ENCODE measurements around the gene ADCY1.
"Not testable (repeated sequence)": the region's sequence is repeated elsewhere in the genome, so short reads cannot be mapped to it uniquely, and the experiment has no call there.

ADCY1 gene

DNA sequence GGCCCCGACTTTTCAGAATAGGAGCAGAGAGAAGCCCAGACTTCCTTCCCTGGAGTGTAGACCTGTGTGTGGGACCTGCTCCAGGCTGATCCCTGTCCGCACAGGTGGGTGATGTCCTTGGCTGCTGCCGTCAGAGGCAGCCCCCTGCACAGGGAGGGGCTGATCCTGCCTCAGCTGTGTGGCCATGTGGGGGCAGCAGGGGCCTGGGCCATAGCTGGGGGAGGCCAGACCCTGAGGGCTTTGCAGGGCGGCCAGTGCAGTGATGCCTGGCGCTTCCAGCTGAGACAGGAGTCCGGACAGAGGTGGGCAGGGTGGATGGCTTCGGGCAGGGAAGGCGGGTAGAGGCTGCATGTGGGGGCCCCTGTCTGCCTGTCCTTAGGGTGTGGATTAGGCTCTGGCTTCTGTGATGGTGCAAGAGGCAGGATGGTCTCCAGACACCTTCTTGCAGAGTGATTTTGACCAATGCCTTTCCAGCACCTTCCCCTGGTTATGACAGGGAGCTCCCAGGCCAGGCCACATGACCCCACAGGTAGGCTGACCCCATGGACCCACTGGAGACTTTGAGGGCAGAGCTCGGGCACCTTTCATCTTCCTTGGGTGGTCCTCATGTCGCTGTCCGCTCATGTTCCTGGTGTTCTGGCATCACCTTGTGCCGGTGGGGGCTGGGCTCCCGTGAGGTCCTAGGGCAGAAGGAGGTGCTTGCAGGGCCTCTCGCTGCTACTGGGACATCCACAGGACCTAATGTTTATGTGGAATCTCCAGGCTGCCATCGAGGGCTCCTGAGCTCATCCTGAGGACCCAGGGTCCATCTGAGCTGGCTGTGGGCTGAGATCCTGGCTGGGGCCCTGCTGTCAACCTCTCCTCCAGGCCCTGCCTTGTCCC is 141.5 kb downstream of the ADCY1 start:
- DNase-seq = no peak

- no peak for DNase-seq
These were observed 142.4 kb downstream of the ADCY1 start for GRCh38 chr7:45716380-45717203.

GRCh38 chr7:45717537-45718235 is 143.5 kb downstream of the ADCY1 start:
- DNase-seq = no peak

GRCh38 chr7:45718464-45719330 is 144.5 kb downstream of the ADCY1 start:
- DNase-seq = no peak

GRCh38 chr7:45720989-45721388 is 146.8 kb downstream of the ADCY1 start:
- no peak for DNase-seq

GRCh38 chr7:45721686-45722598 is 147.8 kb downstream of the ADCY1 start:
- DNase-seq = no peak

- not testable (repeated sequence) for DNase-seq
These were observed 151.1 kb downstream of the ADCY1 start for GRCh38 chr7:45725231-45725630.

DNA sequence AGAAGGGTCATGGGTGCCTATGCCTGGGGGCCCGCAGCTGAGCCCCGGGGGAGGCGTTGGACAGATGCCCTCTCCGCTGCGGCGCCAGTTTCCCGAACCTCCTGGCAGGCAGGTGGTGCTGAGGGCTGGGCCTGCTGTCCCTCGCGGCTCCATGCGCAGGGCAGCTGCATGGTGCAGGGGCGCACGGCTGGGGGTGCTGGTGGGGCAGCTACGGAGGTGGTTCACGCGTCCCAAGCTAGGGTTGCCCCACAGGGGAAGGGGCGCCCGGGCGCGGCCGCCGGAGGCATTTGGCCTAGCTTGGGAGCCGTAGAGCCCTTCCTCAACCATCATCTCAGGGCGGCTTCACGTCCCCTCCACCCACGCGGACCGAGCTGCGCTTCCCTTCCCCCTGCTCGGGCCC is 152.7 kb downstream of the ADCY1 start:
- DNase-seq = no peak

- not testable (repeated sequence) for DNase-seq
These were observed 157.7 kb downstream of the ADCY1 start for GRCh38 chr7:45731692-45732443.

DNA sequence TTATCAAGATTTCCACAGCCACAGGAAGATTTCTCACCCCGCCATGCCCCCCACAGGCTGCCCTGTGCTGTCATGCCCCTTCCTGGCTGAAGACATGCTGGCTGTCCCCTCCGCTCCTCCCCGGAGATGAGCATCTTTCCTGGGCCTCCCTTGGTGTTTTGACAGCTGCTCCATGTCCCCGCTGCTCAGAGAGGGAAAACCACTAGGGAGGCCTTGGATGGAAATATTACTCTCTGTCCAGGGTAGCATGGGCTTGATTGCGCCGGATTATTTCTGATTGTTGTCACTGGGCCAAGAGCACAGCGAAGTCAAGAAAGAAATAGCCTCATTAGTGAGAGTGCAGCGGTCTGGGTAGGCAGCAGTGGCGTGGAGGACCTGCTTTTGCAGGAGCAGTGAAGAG is 164.8 kb downstream of the ADCY1 start:
- DNase-seq = not testable (repeated sequence)

DNA sequence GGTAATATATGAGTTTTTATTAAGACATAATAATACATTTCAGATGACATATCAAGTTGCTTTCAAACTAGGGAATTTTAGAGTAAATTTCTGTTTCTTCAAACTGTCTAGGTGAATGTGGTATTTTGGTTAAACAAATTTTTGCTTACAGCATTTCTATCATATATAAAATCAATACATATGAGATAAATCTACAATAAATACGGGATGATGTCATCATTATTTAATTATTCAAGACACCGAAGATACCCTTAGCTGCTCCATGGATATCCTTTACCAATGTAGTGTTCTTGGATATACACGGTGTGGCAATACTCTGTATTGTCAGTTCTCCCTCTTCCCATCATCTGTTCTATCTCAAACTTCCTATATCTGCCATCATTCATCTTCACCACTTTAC is 166.4 kb downstream of the ADCY1 start:
- DNase-seq = not testable (repeated sequence)

DNA sequence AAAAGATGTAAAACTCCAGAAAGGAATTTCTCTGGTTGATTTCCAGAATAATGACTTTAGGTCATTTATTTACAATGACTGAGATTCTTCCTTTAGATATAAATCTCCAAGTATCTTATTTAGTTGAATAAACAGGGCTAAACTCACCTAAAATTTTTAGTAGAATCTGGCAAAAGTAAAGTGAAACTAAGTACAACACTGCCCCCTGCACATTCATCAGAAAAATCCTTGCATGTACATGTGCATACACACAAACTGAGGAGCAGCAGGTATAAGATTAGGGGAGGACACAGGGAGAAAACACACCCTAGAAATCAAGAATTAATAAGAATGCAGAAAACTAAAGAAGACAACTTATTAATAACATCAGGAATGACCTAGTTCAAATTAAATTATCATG is 174.8 kb downstream of the ADCY1 start:
- DNase-seq = not testable (repeated sequence)

DNA sequence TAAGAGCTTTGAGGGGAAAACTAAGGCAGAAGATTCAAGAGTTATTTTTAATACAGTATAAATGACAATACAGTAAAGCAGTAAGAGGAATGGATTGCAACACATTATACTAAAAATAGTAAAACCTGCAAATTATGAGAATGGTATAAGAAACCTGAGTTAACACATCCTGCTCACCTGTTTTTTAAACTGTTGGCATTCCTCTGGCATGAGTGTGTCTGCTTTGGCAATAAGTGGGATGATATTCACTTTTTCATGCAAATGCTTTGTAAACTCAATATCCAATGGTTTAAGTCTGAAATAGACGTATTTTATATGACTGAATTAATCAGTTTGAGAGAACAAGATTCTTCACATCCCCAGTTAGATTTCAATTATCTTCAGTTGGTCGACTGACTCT is 177.2 kb downstream of the ADCY1 start:
- DNase-seq = not testable (repeated sequence)

DNA sequence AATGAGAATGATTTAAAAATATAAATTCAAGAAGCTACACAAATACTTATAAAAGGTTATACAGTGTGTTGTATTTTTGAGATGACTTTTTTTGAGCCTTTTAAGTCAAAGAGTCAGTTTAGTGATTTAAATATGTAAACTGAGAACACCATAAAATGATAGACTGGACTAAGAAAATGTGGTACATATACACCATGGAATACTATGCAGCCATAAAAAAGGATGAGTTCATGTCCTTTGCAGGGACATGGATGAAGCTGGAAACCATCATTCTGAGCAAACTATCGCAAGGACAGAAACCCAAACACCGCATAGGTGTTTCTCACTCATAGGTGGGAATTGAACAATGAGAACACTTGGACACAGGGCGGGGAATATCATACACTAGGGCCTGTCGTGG is 182.2 kb downstream of the ADCY1 start:
- not testable (repeated sequence) for DNase-seq

- not testable (repeated sequence) for DNase-seq
These were observed 182.6 kb downstream of the ADCY1 start for GRCh38 chr7:45756757-45757156.

DNA sequence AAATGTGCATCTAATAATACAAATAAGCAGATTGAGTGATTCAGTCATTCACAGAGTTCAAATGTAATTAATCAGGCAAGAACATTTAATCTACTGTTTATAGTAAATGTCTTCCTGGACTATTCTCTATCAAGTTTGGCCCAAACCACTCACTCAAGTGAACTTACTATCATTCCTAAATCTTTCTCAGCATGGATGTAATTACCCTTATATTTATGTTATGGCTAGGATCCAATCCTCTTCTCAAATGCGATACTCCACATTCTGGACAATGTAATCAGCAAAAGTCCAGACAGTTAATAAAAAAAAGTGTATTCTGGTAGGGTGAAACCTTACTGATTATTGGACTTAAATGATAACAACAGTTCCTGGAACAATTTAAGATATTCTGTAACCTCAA is 185.3 kb downstream of the ADCY1 start:
- DNase-seq = not testable (repeated sequence)

DNA sequence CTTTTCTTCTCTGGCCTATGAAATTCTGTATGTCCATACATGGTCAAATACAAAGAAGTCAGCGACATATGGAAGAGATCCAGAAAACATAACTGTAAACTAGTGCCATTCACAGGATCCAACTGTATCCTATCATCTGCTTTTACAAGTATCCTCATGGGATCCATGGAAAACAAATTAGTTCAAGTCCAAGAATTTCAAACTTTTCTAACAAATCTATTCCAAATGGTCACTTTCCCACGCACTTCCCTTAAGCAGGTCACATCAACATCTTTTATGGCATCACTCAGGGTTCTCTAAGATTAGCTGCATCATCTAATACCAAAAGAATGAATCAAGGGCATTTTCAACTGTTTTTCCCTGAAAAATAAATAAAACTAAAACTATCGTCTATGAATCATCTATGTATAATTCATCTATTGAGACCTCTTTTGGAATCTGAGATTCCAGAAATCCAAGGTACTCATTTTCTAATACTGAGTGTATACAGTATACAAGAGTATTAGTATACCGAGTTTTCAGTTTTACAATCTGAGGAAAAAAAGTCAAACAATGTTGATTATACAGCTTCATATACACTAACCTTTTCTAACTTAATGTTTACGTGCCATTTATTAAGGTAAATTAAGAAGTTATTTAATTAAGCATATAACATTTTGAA is 187.5 kb downstream of the ADCY1 start:
- not testable (repeated sequence) for DNase-seq

- DNase-seq = not testable (repeated sequence)
These were observed 188.2 kb downstream of the ADCY1 start for GRCh38 chr7:45762225-45762994.

Data from activated CD4-positive, alpha-beta T cell treated with anti-CD3 and anti-CD28 coated beads for 1 hour (primary cell).